GM18858 (cell line): ENCODE results near the gene SLX4IP.

Experiments
- ATAC-seq: cut with Tn5 transposase; IDR thresholded peaks from one replicate; pipeline ENCODE4 v1.9.1; 2021; ENCODE audit not compliant: unreplicated experiment

The SLX4IP gene

GRCh38 chr20:10543480-10543879 is 108.4 kb downstream of the SLX4IP start:
- ATAC-seq: no peak

GRCh38 chr20:10547276-10548114 is 112.4 kb downstream of the SLX4IP start:
- no peak for ATAC-seq

- ATAC-seq: no peak
Observed at GRCh38 chr20:10549511-10549910, 114.4 kb downstream of the SLX4IP start.

- ATAC-seq: no peak
Observed at GRCh38 chr20:10550204-10551118, 115.4 kb downstream of the SLX4IP start.

GRCh38 chr20:10551732-10552724 is 116.9 kb downstream of the SLX4IP start:
- ATAC-seq: peak; percentile 77

- ATAC-seq: peak; percentile 57
Observed at GRCh38 chr20:10553326-10553984, 118.3 kb downstream of the SLX4IP start.

- no peak for ATAC-seq
Observed at GRCh38 chr20:10554285-10554684, 119.2 kb downstream of the SLX4IP start.

GRCh38 chr20:10555393-10555792 is 120.3 kb downstream of the SLX4IP start:
- no peak for ATAC-seq

- ATAC-seq: no peak
Observed at GRCh38 chr20:10555865-10556308, 120.8 kb downstream of the SLX4IP start.

- no peak for ATAC-seq
Observed at GRCh38 chr20:10556519-10557083, 121.5 kb downstream of the SLX4IP start.

GRCh38 chr20:10557685-10558084 is 122.6 kb downstream of the SLX4IP start:
- no peak for ATAC-seq

- ATAC-seq: peak; percentile 92
Observed at GRCh38 chr20:10558635-10559187, 123.6 kb downstream of the SLX4IP start.

- ATAC-seq: no peak
Observed at GRCh38 chr20:10559266-10559665, 124.2 kb downstream of the SLX4IP start.

- ATAC-seq: no peak
Observed at GRCh38 chr20:10560686-10561085, 125.6 kb downstream of the SLX4IP start.

- ATAC-seq: no peak
Observed at GRCh38 chr20:10561302-10561701, 126.2 kb downstream of the SLX4IP start.

- no peak for ATAC-seq
Observed at GRCh38 chr20:10562899-10563298, 127.8 kb downstream of the SLX4IP start.

- no peak for ATAC-seq
Observed at GRCh38 chr20:10563935-10564492, 128.9 kb downstream of the SLX4IP start.

GRCh38 chr20:10565191-10565921 is 130.3 kb downstream of the SLX4IP start:
- ATAC-seq: no peak
